Ascending aorta (tissue), 2 donors: ENCODE data around the gene IZUMO1. TPM values are rescaled to one million over a fixed set of nuclear protein-coding genes. Genes with fewer than 3 reads are reported as not detected.
"Not testable (repeated sequence)": the region's sequence is repeated elsewhere in the genome, so short reads cannot be mapped to it uniquely, and the experiment has no call there.

Experiments
- DNase-seq, 2 donors: peaks; one replicate each; pipeline ENCODE4 v3.0.0-alpha.2; 2019; ENCODE audit warnings: low spot score in 2 of 2
- H3K27ac ChIP-seq, 2 donors: fragments of 200-600 bp; sonication (generic); one replicate each; pipeline ENCODE4 v1.5.1; 2016 to 2017; ENCODE audit warnings: mild to moderate bottlenecking in 1 of 2
- H3K27me3 ChIP-seq: fragments of 200-600 bp; sonication (generic); one replicate; pipeline ENCODE4 v1.5.1; 2017
- H3K36me3 ChIP-seq, 2 donors: fragments of 200-600 bp; sonication (generic); one replicate each; pipeline ENCODE4 v1.5.1; 2016
- H3K4me1 ChIP-seq, 2 donors: fragments of 200-600 bp; sonication (generic); one replicate each; pipeline ENCODE4 v1.5.1; 2016 to 2017; ENCODE audit warnings: mild to moderate bottlenecking in 1 of 2
- H3K4me3 ChIP-seq, 2 donors: fragments of 200-600 bp; sonication (generic); one replicate each; pipeline ENCODE4 v1.5.1; 2016 to 2017; ENCODE audit warnings: mild to moderate bottlenecking in 1 of 2
- H3K9me3 ChIP-seq, 2 donors: fragments of 200-600 bp; sonication (generic); one replicate each; pipeline ENCODE4 v1.5.1; 2016
- CTCF ChIP-seq, 3 experiments: fragments of 200-600 bp in 2 of 3; fragments of 450-650 bp in 1 of 3; sonication (generic) in 2 of 3; IDR thresholded peaks; one replicate each; pipeline ENCODE4 v1.5.1; 2016 to 2019; ENCODE audit warnings: antibody characterized with exemption in 3 of 3, mild to moderate bottlenecking in 1 of 3, moderate library complexity in 1 of 3
- intact Hi-C: fragments of 100-400 bp; cut with DNase I; formaldehyde crosslinking; loops from one replicate; pipeline ENCODE4 v1.15.1; 2023
- total RNA-seq: library from RNA; depleted of rRNA; stranded (reverse); fragments of >200 nt; gene quantifications from one replicate; pipeline ENCODE4 v1.1.0, GENCODE V29; 2016

Gene IZUMO1
- not detected for total RNA-seq

- Histone ChIP-seq H3K27ac (peak within 1 kb of the TSS; percentile 61 to 63), H3K27me3 (no peaks in the 10 kb centered on the region), H3K9me3 (no peaks in the 10 kb centered on the region), H3K36me3 (no peaks in the 10 kb centered on the region), H3K4me3 (peak within 1 kb of the TSS; percentile 36 to 56), H3K4me1 (peaks cover 0 to 3% of the 10 kb centered on the region in 2 donors)
- TF ChIP-seq CTCF (IDR thresholded peaks at IDR 0.05): no peak
- DNase-seq: peak; percentile 33 to 85
- intact Hi-C loops: no loop called here
Measured at GRCh38 chr19:48746738-48747575, at the start of gene IZUMO1. IZUMO1 (minus strand) TSS chr19:48746909; CDS start chr19:48745859, 1,050 bp downstream.

DNA sequence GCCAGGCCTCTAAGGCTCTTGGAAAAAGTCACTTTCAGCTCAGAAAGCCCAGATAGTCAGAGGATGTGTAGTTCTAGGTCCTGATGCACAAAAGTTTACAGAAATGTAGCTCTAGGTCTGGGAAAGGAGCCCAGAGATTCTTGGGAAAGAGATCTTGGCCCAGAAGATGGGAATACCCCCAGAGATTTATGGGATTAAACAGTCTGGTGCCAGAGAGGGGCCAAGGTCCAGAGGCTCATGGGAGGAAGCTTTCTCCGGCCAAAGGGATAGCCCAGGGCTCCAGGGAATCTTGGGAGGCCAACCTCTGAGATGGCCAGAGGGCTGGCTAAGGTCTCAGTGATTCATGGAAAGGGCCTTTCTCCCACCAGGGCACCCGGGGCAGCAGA is 49.0 kb upstream of the IZUMO1 start:
- H3K27ac ChIP-seq: peak overlapping the region; percentile 80 to 92
- H3K4me3 ChIP-seq: no peak overlapping the region
- H3K9me3 ChIP-seq: no peaks in the 10 kb centered on the region
- no peak for TF ChIP-seq CTCF (IDR thresholded peaks at IDR 0.05)
- peak in 1 of 2 donors; percentile 82 for DNase-seq
- intact Hi-C loops: loop anchor here (1.0 to 2.0 kb wide), 4 partner anchors 16 to 173 kb away; partner anchors contain the start of genes BCAT2 and PPP1R15A
- peaks cover 16 to 17% of the 10 kb centered on the region in 2 donors for H3K36me3 ChIP-seq
- H3K4me1 ChIP-seq: peaks cover 4 to 8% of the 10 kb centered on the region in 2 donors
- H3K27me3 ChIP-seq: no peaks in the 10 kb centered on the region

- DNase-seq: peak; percentile 84 to 96
- TF ChIP-seq CTCF (IDR thresholded peaks at IDR 0.05): peak; percentile 93 to 99 (median 97)
- peaks cover 4 to 8% of the 10 kb centered on the region in 2 donors for H3K4me1 ChIP-seq
- H3K4me3 ChIP-seq: peak overlapping the region; percentile 14 to 61
- H3K27ac ChIP-seq: peak overlapping the region; percentile 80 to 92
- no peaks in the 10 kb centered on the region for H3K9me3 ChIP-seq
- H3K36me3 ChIP-seq: peaks cover 16% of the 10 kb centered on the region in 2 donors
- intact Hi-C loops: loop anchor here (1.0 to 2.0 kb wide), 4 partner anchors 16 to 174 kb away; partner anchors contain the start of genes BCAT2 and PPP1R15A
- H3K27me3 ChIP-seq: no peaks in the 10 kb centered on the region
Measured at GRCh38 chr19:48795055-48795684, 48.5 kb upstream of the IZUMO1 start.

GRCh38 chr19:48794291-48794690 is 47.6 kb upstream of the IZUMO1 start:
- Histone ChIP-seq H3K4me1 (peaks cover 4 to 8% of the 10 kb centered on the region in 2 donors), H3K36me3 (peaks cover 8% of the 10 kb centered on the region in 2 donors), H3K27ac (peak overlapping the region; percentile 80 to 92), H3K27me3 (no peaks in the 10 kb centered on the region), H3K9me3 (no peaks in the 10 kb centered on the region), H3K4me3 (no peak overlapping the region)
- DNase-seq: no peak
- no peak for TF ChIP-seq CTCF (IDR thresholded peaks at IDR 0.05)
- intact Hi-C loops: loop anchor here (2.0 kb wide), 2 partner anchors 79 to 175 kb away; partner anchors contain the start of gene PPP1R15A

DNA sequence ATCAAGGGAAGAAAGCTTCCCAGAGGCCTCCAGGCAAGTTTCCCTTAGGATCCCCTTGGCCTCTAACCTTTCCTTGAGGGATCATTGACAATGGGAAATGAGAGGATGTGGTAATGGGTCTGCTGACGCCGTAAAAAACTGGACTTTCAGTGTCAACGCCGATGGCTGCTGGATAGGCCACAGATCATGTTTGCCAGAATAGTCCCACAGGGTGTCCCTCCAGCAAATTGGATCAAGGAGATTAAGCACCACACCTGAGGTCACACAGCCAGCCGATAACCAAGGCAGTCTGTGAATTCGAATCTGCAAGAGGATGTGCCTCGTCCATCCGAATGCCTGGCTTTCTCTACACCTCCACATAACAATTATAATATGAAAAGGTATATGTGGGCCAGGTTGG is 46.6 kb upstream of the IZUMO1 start:
- Histone ChIP-seq H3K27me3 (no peaks in the 10 kb centered on the region), H3K9me3 (no peaks in the 10 kb centered on the region), H3K36me3 (peaks cover 3 to 4% of the 10 kb centered on the region in 2 donors), H3K4me1 (peaks cover 4 to 8% of the 10 kb centered on the region in 2 donors), H3K27ac (no peak overlapping the region), H3K4me3 (no peak overlapping the region)
- intact Hi-C loops: no loop called here
- TF ChIP-seq CTCF (IDR thresholded peaks at IDR 0.05): no peak
- no peak for DNase-seq

GRCh38 chr19:48787331-48787730 is 40.6 kb upstream of the IZUMO1 start:
- intact Hi-C loops: loop anchor here (10.0 kb wide), 2 partner anchors 143 to 357 kb away; partner anchors contain the start of gene CA11

DNA sequence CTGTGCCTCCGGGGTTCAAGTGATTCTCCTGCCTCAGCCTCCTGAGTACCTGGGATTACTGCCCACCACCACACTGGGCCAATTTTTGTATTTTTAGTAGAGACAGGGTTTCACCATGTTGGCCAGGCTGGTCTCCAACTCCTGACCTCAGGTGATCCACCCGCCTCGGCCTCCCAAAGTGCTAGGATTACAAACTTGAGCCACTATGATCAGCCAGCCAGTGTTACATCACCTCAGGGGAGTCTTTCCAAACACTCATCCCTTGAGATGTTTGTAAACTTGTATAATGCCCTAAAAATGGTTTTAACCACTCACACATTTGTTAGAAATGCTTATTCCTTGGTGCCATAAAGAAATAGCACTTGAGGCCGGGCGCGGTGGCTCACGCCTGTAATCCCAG is 39.7 kb upstream of the IZUMO1 start:
- DNase-seq, H3K27me3 ChIP-seq, H3K9me3 ChIP-seq, H3K4me3 ChIP-seq, H3K4me1 ChIP-seq, H3K36me3 ChIP-seq, H3K27ac ChIP-seq: not testable (repeated sequence)
- intact Hi-C loops: loop anchor here (10.0 kb wide), 2 partner anchors 142 to 358 kb away; partner anchors contain the start of gene CA11

More at GRCh38 chr19:48787331-48787730, 40.6 kb upstream of the IZUMO1 start:
- not testable (repeated sequence) for H3K36me3 ChIP-seq, H3K4me3 ChIP-seq, DNase-seq, H3K27ac ChIP-seq, H3K9me3 ChIP-seq, H3K4me1 ChIP-seq, H3K27me3 ChIP-seq
